Lung (tissue), 12 donors: ENCODE measurements around the gene PEX5L. TPM values are rescaled to one million over a fixed set of nuclear protein-coding genes. Genes with fewer than 3 reads are reported as not detected.

Experiments used
- ATAC-seq: fragments of 200-7000 bp; cut with Tn5 transposase; one replicate; pipeline ENCODE4 v1.9.1; 2020; ENCODE audit warnings: moderate number of reproducible peaks; ENCODE audit not compliant: insufficient read depth, low FRiP score
- DNase-seq, 3 donors: peaks; one replicate each; pipeline ENCODE4 v3.0.0-alpha.2; 2013 to 2017
- H3K27ac ChIP-seq, 2 donors: one replicate each; pipeline ENCODE4 v1.5.1; 2013; ENCODE audit warnings: mild to moderate bottlenecking in 2 of 2, moderate library complexity in 2 of 2, control low read depth in 1 of 2, inconsistent platforms in 1 of 2, low read depth in 1 of 2, low read length in 1 of 2
- H3K27me3 ChIP-seq, 3 donors: one replicate each; pipeline ENCODE4 v1.5.1; 2013; ENCODE audit warnings: low read length in 2 of 3; ENCODE audit not compliant: control insufficient read depth in 3 of 3, insufficient read depth in 3 of 3
- H3K36me3 ChIP-seq, 4 donors: one replicate each; pipeline ENCODE4 v1.5.1; 2013; ENCODE audit warnings: low read length in 4 of 4, mild to moderate bottlenecking in 1 of 4, moderate library complexity in 1 of 4; ENCODE audit not compliant: control insufficient read depth in 4 of 4, insufficient read depth in 4 of 4
- H3K4me1 ChIP-seq, 5 donors: one replicate each; pipeline ENCODE4 v1.5.1; 2013; ENCODE audit warnings: low read length in 5 of 5, mild to moderate bottlenecking in 2 of 5, moderate library complexity in 1 of 5; ENCODE audit not compliant: control insufficient read depth in 5 of 5, insufficient read depth in 5 of 5
- H3K4me3 ChIP-seq: one replicate; pipeline ENCODE4 v1.5.1; 2013; ENCODE audit warnings: mild to moderate bottlenecking, control low read depth, moderate library complexity
- H3K9ac ChIP-seq, 2 donors: one replicate each; pipeline ENCODE4 v1.5.1; 2013; ENCODE audit warnings: low read length in 2 of 2, control low read depth in 1 of 2; ENCODE audit not compliant: insufficient read depth in 1 of 2
- H3K9me3 ChIP-seq, 4 donors: one replicate each; pipeline ENCODE4 v1.5.1; 2013; ENCODE audit warnings: low read length in 3 of 4, mild to moderate bottlenecking in 1 of 4, moderate library complexity in 1 of 4; ENCODE audit not compliant: control insufficient read depth in 4 of 4, insufficient read depth in 3 of 4
- WGBS, 2 donors: extraction: QIAGEN DNeasy Blood & Tissue Kit; methylation state at CpG; one replicate each; pipeline ENCODE4 v1.1.7; 2013; 5-methylcytosine and 5-hydroxymethylcytosine counted together
- polyA plus RNA-seq, 2 donors: library from polyadenylated mRNA; stranded (reverse); fragments of 200-250 nt; gene quantifications; one replicate each; pipeline ENCODE4 v1.2.1, GENCODE V29; 2013
- total RNA-seq, 2 donors: library from RNA; depleted of rRNA in 1 of 2; stranded (reverse); fragments of >200 nt in 1 of 2; gene quantifications; one replicate each; pipeline ENCODE4 v1.2.1, GENCODE V29; 2014 to 2021
- TF ChIP-seq, protein P1 (sequence below): IDR thresholded peaks from 2 replicates; pipeline ENCODE4 v1.5.1; 2012; ENCODE audit warnings: mild to moderate bottlenecking; ENCODE audit errors: control extremely low read depth, extremely low read depth
- donor health status: control.
- donor health status: control.
- donor health status: Bipolar disorder and iron deficiency.
- donor health status: healthy.
- donor health status: DM: yes; HTN: yes; CAD: no.

The PEX5L gene
- total and polyA plus RNA-seq, 4 donors: 0.02 to 0.80 (median 0.09) TPM

DNA sequence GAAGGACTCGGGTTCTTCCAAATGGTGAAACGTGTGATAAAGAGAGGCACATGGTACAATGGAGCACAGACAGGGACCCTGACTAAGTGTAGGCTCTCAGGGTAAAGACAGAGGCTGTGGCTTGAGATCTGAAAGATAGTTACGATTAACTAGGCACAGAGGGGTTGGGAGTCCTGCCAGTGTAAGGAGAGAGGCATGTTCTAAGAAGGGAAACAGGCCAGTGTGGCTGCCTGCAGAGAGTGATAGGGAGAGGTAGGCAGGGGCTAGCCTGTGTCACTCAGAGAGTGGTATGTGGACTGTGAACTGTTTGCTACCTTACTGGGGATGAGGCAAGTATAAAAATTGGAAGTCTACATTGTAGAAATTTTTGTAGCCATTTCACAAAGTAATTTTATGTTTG is 109.5 kb downstream of the PEX5L start:
- Histone ChIP-seq H3K27me3 (no peaks in the 10 kb centered on the region), H3K27ac (no peak overlapping the region), H3K4me3 (no peak overlapping the region), H3K9me3 (no peaks in the 10 kb centered on the region), H3K4me1 (no peaks in the 10 kb centered on the region), H3K36me3 (no peaks in the 10 kb centered on the region), H3K9ac (no peak overlapping the region)
- no peak for DNase-seq
- ATAC-seq: no peak
- TF ChIP-seq, protein P1, sequence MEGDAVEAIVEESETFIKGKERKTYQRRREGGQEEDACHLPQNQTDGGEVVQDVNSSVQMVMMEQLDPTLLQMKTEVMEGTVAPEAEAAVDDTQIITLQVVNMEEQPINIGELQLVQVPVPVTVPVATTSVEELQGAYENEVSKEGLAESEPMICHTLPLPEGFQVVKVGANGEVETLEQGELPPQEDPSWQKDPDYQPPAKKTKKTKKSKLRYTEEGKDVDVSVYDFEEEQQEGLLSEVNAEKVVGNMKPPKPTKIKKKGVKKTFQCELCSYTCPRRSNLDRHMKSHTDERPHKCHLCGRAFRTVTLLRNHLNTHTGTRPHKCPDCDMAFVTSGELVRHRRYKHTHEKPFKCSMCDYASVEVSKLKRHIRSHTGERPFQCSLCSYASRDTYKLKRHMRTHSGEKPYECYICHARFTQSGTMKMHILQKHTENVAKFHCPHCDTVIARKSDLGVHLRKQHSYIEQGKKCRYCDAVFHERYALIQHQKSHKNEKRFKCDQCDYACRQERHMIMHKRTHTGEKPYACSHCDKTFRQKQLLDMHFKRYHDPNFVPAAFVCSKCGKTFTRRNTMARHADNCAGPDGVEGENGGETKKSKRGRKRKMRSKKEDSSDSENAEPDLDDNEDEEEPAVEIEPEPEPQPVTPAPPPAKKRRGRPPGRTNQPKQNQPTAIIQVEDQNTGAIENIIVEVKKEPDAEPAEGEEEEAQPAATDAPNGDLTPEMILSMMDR: no peak
- WGBS, 2 donors: 84 to 91% methylated on average over 3 of the region's 3 CpGs

DNA sequence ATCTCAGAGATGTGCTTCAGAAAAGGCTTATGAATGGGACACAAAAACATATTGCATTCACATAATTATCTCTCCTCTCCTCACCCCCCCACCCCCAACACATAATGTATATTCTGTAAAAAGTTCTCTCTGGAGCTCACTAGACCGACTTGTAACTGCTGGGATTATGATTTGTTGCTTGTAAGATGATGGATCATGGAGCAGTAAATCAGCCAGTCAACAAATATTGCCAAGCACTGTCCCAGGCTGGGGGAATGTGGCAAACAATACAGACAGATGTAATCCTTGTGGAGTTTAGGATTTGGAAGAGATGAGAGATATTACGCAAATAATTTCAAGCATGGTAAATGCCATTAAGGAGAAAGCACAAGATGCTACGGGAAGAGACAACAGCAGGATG is 114.8 kb downstream of the PEX5L start:
- ATAC-seq (no peak), DNase-seq (no peak)
- TF ChIP-seq, protein P1: no peak
- Histone ChIP-seq H3K27ac (no peak overlapping the region), H3K9ac (no peak overlapping the region), H3K4me1 (no peaks in the 10 kb centered on the region), H3K4me3 (no peak overlapping the region), H3K27me3 (no peaks in the 10 kb centered on the region), H3K9me3 (no peaks in the 10 kb centered on the region), H3K36me3 (no peaks in the 10 kb centered on the region)
- 52 to 56% methylated on average over 3 of the region's 3 CpGs for WGBS, 2 donors

DNA sequence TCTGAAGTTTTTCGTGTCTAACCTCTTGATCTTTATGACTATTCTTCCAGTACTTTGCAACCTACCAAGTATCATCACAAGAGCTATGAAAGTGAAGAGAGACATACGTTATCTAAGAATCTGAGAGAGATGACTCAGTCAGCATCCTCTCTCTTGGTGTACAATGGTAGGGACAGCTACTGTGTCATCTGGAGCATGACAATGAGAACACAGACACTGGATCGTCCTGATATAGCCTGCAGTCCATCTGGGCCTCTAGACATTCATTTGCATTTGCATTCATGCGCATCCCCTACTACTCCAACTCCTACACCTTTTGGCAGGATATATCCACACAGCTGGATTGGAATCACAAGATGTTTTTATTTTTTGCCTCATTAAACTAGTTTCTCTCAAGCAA is 115.2 kb downstream of the PEX5L start:
- 79 to 80% methylated on average over 4 of the region's 4 CpGs for WGBS, 2 donors
- Histone ChIP-seq H3K36me3 (no peaks in the 10 kb centered on the region), H3K9ac (no peak overlapping the region), H3K9me3 (no peaks in the 10 kb centered on the region), H3K27ac (no peak overlapping the region), H3K4me1 (no peaks in the 10 kb centered on the region), H3K4me3 (no peak overlapping the region), H3K27me3 (no peaks in the 10 kb centered on the region)
- TF ChIP-seq, protein P1: no peak
- ATAC-seq: no peak
- no peak for DNase-seq

DNA sequence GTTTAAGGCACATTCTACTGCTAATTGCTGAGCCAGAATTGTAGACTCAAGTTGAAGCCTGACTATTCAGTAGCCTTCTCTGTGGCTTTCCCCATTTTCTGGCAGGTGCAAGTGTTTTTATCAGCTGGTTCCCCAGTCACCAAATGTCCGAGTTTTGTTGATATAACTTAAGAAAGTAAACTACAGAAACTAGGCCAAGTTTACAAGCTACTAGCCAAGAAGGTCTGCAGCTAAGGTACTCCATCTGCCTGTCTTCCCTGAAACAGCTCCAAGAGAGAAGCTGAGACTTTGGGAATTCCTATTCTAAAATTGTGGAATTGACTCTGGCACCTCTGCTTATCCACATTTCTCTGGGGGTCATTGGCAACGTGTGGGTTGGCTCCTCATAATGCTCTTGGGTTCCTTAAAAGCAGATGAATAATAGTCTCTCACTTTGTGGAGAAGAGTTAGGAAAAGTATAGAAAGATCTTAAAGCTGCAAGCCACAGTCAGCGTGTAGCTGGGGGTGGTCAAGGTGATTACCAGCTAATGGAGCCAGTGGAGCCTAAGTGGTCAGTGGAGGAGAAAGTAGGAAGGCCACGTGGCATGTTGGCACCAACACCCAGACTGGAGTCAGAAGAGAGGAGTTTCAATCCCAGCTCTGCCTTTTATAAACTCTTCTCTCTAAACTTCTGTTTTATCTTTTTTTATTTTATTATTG is 128.8 kb downstream of the PEX5L start:
- no peaks in the 10 kb centered on the region for H3K9me3 ChIP-seq
- 76 to 80% methylated on average over 4 of the region's 4 CpGs for whole genome bisulfite sequencing, 2 donors
- TF ChIP-seq, protein P1: no peak
- H3K36me3 ChIP-seq: no peaks in the 10 kb centered on the region
- H3K9ac ChIP-seq: no peak overlapping the region
- no peak for ATAC-seq
- H3K4me3 ChIP-seq: no peak overlapping the region
- no peak for DNase-seq
- H3K4me1 ChIP-seq: no peaks in the 10 kb centered on the region
- no peak overlapping the region for H3K27ac ChIP-seq
- no peaks in the 10 kb centered on the region for H3K27me3 ChIP-seq
